AG10803 (cell line): Measurements from ENCODE around the gene TSBP1.

ENCODE experiments used
- DNase-seq: peaks from one replicate; pipeline ENCODE4 v3.0.0; 2010; ENCODE audit warnings: low read depth
- H3K4me3 ChIP-seq: 2 replicates; pipeline ENCODE4 v1.5.1; 2011; ENCODE audit warnings: mild to moderate bottlenecking, low read length, control low read depth
- CTCF ChIP-seq: conservative IDR thresholded peaks from 2 replicates; pipeline ENCODE4 v1.5.1; 2011; ENCODE audit warnings: mild to moderate bottlenecking, low read length, control low read depth, inconsistent platforms

Gene TSBP1

DNA sequence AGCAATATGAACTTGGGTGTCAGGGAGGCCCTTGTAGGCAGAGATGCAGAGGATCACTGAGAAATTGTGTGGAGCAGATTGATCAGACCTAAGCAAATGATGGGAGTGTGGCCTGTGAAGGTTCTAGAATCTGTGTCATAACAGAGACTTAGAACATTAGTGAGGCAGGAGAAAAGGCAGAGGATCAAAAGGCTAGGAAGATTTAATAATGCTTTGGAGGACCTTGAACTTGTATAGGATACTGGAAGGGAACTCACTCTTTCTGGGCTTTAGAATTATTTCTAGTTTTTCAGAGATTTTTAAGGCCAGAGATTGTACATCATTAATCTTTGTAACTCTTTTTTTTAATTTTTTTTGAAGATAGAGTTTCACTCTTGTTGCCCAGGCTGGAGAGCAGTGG lies at the start of gene TSBP1:
TSS of gene TSBP1 (minus strand) at position 101 of the 400 bp plus-strand sequence. CDS start 197 bp downstream, outside the sequence.
- no peak for DNase-seq
- no peak for TF ChIP-seq CTCF
- H3K4me3 ChIP-seq: no peak within 1 kb of the TSS

DNA sequence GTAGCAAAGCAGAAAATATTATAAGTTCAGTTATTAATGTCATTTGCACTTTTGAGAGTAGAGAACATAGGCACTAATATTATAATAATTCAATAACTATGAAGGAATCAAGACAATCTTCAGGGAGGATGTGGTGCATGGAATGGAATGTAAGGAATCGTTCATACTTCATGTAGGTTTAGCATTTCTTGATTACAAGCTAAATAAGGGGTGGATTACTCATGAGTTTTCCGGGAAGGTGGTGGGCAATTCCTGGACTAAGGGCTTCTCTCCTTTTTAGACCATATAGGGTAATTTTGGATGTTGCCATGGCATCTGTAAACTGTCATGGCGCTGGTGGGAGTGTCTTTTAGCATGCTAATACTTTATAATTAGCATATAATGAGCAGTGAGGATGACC lies 44.3 kb upstream of the TSBP1 start:
- no peak overlapping the region for H3K4me3 ChIP-seq
- no peak for TF ChIP-seq CTCF
- DNase-seq: no peak

DNA sequence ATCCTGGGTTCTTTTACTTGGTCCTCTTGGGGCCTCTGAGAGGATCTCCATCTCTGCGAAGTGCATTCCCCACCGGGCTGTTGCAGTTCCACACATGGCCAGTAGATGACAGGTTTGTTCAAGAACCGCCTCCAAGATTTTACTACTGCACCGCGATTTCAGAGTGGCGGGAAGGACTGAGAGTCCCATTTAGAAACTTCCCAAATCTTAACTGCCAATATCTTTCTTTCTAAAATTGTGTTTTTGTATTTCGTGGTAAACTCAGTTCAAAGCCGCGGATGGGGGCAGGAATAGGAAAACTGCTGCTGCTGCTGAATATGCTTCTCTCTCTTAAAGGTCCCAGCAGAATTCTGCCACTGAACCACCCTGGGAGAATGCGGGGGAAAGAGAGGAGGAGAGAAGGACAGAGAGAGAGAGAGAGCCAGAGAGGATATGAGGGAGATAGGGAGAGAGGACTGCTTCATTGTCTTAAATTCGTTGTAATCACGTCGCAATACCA lies 43.9 kb upstream of the TSBP1 start:
- peak; percentile 99 for TF ChIP-seq CTCF
- H3K4me3 ChIP-seq: no peak overlapping the region
- DNase-seq: peak; percentile 59

GRCh38 chr6:32413427-32414047 lies 41.8 kb upstream of the TSBP1 start:
- H3K4me3 ChIP-seq: no peak overlapping the region
- peak; percentile 74 for DNase-seq
- TF ChIP-seq CTCF: peak; percentile 94

DNA sequence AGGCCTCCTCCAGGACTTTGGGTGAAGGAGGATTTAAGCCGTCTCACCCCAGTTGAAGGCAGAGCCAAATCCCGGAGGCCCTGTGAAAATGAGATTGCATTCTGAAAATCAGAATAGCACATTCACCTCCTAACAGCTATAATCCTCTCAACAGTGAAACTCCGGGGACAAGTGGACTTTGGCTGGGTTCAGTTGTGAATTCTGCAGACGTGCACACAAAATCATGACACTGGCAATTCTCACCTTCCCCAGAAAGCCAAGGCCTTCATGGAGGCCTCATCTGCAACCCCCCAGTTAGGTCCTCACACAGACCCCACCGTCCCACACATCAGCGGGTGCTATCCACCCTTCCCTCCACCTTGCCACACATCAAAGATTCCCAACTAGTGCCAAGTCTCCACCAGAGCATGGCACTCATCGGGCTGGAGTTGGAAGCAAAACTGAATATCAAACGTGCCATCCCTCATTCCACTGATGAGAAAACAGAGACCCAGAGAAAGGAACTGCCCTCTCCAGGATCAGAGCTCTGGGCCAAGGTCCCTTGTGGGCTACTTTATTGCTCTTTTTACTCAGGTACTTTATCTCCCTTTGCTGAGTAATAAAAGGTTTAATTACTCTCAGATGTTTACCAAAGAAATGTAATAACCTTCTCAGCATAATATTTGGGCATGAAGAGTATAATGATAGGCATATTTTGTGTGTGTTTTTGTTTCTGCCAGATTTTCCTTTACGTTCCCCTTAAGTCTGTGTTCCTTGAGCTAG lies 40.0 kb upstream of the TSBP1 start:
- DNase-seq: no peak
- H3K4me3 ChIP-seq: no peak overlapping the region
- TF ChIP-seq CTCF: no peak

GRCh38 chr6:32410906-32411305 lies 39.2 kb upstream of the TSBP1 start:
- no peak overlapping the region for H3K4me3 ChIP-seq
- DNase-seq: no peak
- TF ChIP-seq CTCF: no peak

DNA sequence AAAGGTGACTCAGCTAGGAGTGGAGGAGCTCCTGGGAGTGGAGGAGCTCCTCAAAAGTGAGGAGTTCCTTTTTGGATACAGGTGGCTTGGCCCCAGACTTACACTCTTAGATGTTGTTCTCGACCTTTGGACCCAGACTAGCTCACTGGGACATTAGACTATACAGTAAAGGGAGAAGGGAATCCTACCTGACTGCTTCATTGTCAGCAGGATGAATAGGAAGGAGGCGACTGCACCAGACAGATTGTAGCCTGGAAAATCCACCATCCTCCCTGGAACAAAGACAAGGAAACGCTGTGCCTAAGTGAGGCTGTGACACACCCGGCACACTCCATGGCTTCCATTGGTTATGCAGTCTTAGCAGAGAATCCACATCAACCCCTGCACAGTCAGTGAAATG lies 35.2 kb upstream of the TSBP1 start, which contains the start of gene BTNL2:
TSS of gene BTNL2 (minus strand) at position 325 of the 400 bp plus-strand sequence. CDS start at position 267, 58 bp downstream.
- H3K4me3 ChIP-seq: no peak within 1 kb of the TSS
- DNase-seq: no peak
- no peak for TF ChIP-seq CTCF
